Breast epithelium (tissue), 4 donors: ENCODE data around the gene HIBCH. TPM values are rescaled to one million over a fixed set of nuclear protein-coding genes. Genes with fewer than 3 reads are reported as not detected.

ENCODE experiments used
- DNase-seq, 2 donors: peaks; one replicate each; pipeline ENCODE4 v3.0.0-alpha.2; 2019; ENCODE audit warnings: low spot score in 2 of 2
- H3K27ac ChIP-seq, 2 donors: fragments of 200-600 bp; sonication (generic) in 1 of 2; one replicate each; pipeline ENCODE4 v1.5.1; 2016 to 2019; ENCODE audit warnings: mild to moderate bottlenecking in 1 of 2
- H3K27me3 ChIP-seq, 2 donors: fragments of 200-600 bp; sonication (generic) in 1 of 2; one replicate each; pipeline versions ENCODE4 v1.5.1 to v1.6.0; 2017 to 2019; ENCODE audit warnings: control low read depth in 1 of 2, mild to moderate bottlenecking in 1 of 2
- H3K36me3 ChIP-seq: fragments of 200-600 bp; one replicate; pipeline ENCODE4 v1.5.1; 2019
- H3K4me1 ChIP-seq, 2 donors: fragments of 200-600 bp; sonication (generic); one replicate each; pipeline ENCODE4 v1.5.1; 2016 to 2019; ENCODE audit warnings: control low read depth in 1 of 2
- H3K4me3 ChIP-seq, 3 donors: fragments of 200-600 bp; sonication (generic); 1 replicate in 2 of 3; 2 replicates in 1 of 3; pipeline ENCODE4 v1.5.1; 2016 to 2019; ENCODE audit warnings: mild to moderate bottlenecking in 3 of 3, moderate library complexity in 2 of 3
- H3K9me3 ChIP-seq, 2 donors: fragments of 200-600 bp; sonication (generic) in 1 of 2; one replicate each; pipeline ENCODE4 v1.5.1; 2016 to 2019; ENCODE audit warnings: control low read depth in 1 of 2
- POLR2A ChIP-seq: fragments of 450-650 bp; IDR thresholded peaks from one replicate; pipeline ENCODE4 v1.6.1; 2016; ENCODE audit warnings: antibody characterized with exemption, mild to moderate bottlenecking, moderate library complexity
- POLR2AphosphoS5 ChIP-seq, 3 donors: sonication (generic); formaldehyde crosslinking; IDR thresholded peaks; one replicate each; pipeline ENCODE4 v1.6.1; 2017; ENCODE audit warnings: antibody characterized with exemption in 3 of 3
- intact Hi-C: fragments of 100-400 bp; cut with DNase I; formaldehyde crosslinking; loops from one replicate; pipeline ENCODE4 v1.15.1; 2023; ENCODE audit warnings: low total_unique reads
- total RNA-seq, 3 donors: library from RNA; depleted of rRNA; stranded (reverse); fragments of >200 nt; gene quantifications; one replicate each; pipeline ENCODE4 v1.1.0, GENCODE V29; 2016
- TF ChIP-seq, protein P1 (sequence below), 3 donors: fragments of 450-650 bp; IDR thresholded peaks; one replicate each; pipeline ENCODE4 v1.5.1; 2016 to 2017; ENCODE audit warnings: antibody characterized with exemption in 3 of 3, mild to moderate bottlenecking in 3 of 3, moderate library complexity in 3 of 3

The HIBCH gene
- total RNA-seq, 3 donors from 2014 or later: 22.2 to 31.8 (median 22.9) TPM

DNA sequence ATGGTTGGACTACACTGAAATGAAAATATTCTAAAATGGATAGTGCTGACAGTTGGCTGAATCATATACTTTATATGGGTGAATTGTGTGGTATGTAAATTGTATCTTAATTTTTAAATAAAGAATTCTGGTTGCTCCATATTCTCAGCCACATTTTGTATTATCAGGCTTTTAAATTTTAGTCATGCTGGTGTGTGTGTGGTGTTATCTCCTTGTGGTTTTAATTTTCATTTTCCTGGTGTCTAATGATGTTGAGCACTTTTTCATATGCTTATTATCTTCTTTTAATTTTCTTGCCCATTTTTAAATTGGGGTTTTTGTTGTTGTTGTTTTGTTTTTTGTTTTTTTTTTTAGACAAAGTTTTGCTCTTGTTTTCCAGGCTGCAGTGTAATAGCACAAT, 3.8 kb upstream of the HIBCH start:
- Histone ChIP-seq H3K9me3 (no peaks in the 10 kb centered on the region), H3K4me1 (peaks cover 0 to 7% of the 10 kb centered on the region in 2 donors), H3K4me3 (no peak overlapping the region), H3K27ac (no peak overlapping the region), H3K36me3 (no peaks in the 10 kb centered on the region), H3K27me3 (no peaks in the 10 kb centered on the region)
- no peak for TF ChIP-seq POLR2AphosphoS5 (IDR thresholded peaks at IDR 0.05)
- no peak for TF ChIP-seq POLR2A
- TF ChIP-seq, protein P1, sequence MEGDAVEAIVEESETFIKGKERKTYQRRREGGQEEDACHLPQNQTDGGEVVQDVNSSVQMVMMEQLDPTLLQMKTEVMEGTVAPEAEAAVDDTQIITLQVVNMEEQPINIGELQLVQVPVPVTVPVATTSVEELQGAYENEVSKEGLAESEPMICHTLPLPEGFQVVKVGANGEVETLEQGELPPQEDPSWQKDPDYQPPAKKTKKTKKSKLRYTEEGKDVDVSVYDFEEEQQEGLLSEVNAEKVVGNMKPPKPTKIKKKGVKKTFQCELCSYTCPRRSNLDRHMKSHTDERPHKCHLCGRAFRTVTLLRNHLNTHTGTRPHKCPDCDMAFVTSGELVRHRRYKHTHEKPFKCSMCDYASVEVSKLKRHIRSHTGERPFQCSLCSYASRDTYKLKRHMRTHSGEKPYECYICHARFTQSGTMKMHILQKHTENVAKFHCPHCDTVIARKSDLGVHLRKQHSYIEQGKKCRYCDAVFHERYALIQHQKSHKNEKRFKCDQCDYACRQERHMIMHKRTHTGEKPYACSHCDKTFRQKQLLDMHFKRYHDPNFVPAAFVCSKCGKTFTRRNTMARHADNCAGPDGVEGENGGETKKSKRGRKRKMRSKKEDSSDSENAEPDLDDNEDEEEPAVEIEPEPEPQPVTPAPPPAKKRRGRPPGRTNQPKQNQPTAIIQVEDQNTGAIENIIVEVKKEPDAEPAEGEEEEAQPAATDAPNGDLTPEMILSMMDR (IDR thresholded peaks at IDR 0.05): no peak
- intact Hi-C loops: no loop called here
- no peak for DNase-seq

DNA sequence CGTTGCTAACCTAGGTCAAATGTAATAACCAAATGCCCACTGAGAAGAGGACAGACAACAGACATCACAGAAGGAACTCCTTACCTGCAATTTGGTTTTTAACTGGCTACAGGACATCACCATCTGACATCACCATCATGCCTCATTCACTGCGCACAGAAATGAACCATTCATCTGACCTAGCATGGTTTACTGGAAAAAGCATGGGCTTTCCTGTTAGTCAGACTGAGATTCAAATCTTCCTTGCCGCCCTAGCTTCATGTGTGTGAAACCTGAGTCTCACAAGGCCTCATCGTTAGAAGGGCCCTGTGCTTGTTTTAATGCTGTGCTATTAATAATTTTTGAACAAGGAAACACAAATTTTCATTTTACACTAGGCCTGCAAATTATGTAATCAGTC, 1.1 kb upstream of the HIBCH start:
- peak overlapping the region; percentile 90 to 95 for H3K27ac ChIP-seq
- TF ChIP-seq POLR2A (no peak), POLR2AphosphoS5 (IDR thresholded peaks at IDR 0.05) (no peak)
- TF ChIP-seq, protein P1 (IDR thresholded peaks at IDR 0.05): no peak
- no peaks in the 10 kb centered on the region for H3K27me3 ChIP-seq
- no peak overlapping the region for H3K4me3 ChIP-seq
- no peaks in the 10 kb centered on the region for H3K36me3 ChIP-seq
- intact Hi-C loops: no loop called here
- DNase-seq: no peak
- H3K4me1 ChIP-seq: peaks cover 0 to 10% of the 10 kb centered on the region in 2 donors
- no peaks in the 10 kb centered on the region for H3K9me3 ChIP-seq

DNA sequence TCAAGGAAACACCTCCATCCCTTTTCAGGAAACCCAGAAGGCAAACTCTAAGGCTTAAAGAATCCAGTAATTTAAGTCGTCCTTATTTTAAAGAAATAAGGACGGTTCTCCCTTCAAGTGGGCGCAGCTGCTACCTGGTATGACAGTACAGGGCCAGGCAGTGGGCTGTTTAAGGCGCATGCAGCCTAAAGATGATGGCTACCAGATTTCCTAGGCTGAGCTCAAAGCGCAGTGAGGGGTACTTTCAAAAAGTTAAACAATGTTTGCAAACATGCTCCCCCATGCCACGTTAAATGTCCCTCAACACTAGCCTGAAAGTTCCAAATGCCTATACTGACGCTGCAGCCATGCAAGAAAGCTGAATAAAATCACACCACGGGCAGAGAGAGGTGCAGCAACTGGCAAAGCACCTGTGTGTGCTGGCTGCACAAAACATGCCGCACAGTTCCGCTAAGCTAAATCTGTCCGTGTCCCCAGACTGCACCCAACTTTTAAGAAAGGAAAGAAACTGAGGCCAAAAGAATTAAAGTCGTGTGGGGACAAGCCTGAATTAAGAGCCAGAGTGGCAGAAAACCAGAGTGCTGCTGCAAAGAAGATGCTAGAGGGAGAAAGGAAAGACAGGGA, 583 bp downstream of the HIBCH start:
- Histone ChIP-seq H3K27ac (peak overlapping the region; percentile 90 to 95), H3K27me3 (no peaks in the 10 kb centered on the region), H3K4me1 (peaks cover 0 to 10% of the 10 kb centered on the region in 2 donors), H3K4me3 (peak overlapping the region; percentile 66 to 85 (median 75)), H3K9me3 (no peaks in the 10 kb centered on the region), H3K36me3 (no peaks in the 10 kb centered on the region)
- no peak for TF ChIP-seq POLR2A
- intact Hi-C loops: no loop called here
- DNase-seq: no peak

DNA sequence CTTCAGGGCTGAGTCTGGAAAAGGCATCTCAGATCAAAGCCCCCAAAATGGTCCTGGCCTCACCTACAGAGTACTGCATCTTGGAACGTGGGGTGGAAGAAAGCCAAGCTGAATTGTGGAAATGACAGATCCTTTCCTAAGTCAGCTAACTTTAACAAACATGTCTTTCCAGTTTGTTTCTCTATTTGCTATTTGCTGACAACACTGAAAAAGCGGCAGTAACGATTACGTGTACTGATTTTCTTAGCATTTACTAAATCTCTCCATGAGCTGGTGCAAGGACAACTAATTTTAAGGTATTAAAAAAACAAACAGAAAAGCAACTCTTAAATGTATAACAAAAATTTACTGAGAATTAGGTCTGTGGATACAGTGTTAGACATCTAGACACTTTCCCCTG, 1.1 kb downstream of the HIBCH start:
- Histone ChIP-seq H3K9me3 (no peaks in the 10 kb centered on the region), H3K27ac (peak overlapping the region in 1 of 2 donors; percentile 90), H3K4me3 (peak overlapping the region; percentile 66 to 85 (median 75)), H3K4me1 (peaks cover 0 to 10% of the 10 kb centered on the region in 2 donors), H3K27me3 (no peaks in the 10 kb centered on the region), H3K36me3 (no peaks in the 10 kb centered on the region)
- DNase-seq: no peak
- intact Hi-C loops: no loop called here
- TF ChIP-seq, protein P1 (IDR thresholded peaks at IDR 0.05): no peak
- TF ChIP-seq POLR2A (no peak), POLR2AphosphoS5 (IDR thresholded peaks at IDR 0.05) (no peak)

DNA sequence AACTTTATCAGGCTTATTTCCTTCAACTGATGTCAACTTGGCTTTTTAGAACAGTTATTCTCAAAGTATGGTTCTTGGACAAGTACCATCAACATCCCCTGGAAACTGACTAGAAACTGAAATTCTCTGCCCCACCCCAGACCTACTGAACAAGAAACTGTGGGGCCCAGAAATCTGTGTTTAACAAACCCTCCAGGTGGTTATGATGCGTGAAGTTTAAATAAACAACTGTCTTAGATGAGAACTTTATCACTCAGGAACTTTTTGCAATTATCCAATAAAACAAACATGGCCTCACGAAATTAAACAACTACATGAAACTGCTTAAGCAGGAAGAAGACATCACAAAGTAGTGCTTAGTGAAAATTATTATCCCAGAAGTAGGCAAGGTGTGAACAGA, 4.4 kb downstream of the HIBCH start:
- Histone ChIP-seq H3K4me3 (no peak overlapping the region), H3K27ac (no peak overlapping the region), H3K9me3 (no peaks in the 10 kb centered on the region), H3K4me1 (peaks cover 0 to 10% of the 10 kb centered on the region in 2 donors), H3K27me3 (no peaks in the 10 kb centered on the region), H3K36me3 (no peaks in the 10 kb centered on the region)
- no peak for DNase-seq
- TF ChIP-seq POLR2AphosphoS5 (IDR thresholded peaks at IDR 0.05) (no peak), POLR2A (no peak)
- TF ChIP-seq, protein P1 (IDR thresholded peaks at IDR 0.05): no peak
- intact Hi-C loops: no loop called here
